HUES48 (cell line): ENCODE measurements around the gene CCDC88A.

Experiments
- H3K27ac ChIP-seq: one replicate; pipeline ENCODE4 v1.7.0; 2013; ENCODE audit warnings: low read depth, low read length, inconsistent platforms
- H3K27me3 ChIP-seq: 2 replicates; pipeline ENCODE4 v1.6.1; 2013; ENCODE audit warnings: mild to moderate bottlenecking, low read length; ENCODE audit not compliant: control insufficient read depth, insufficient read depth
- H3K36me3 ChIP-seq: 2 replicates; pipeline ENCODE4 v1.6.1; 2013; ENCODE audit warnings: low read length; ENCODE audit not compliant: control insufficient read depth, insufficient read depth
- H3K4me1 ChIP-seq: 2 replicates; pipeline ENCODE4 v1.6.1; 2013; ENCODE audit warnings: mild to moderate bottlenecking, low read length; ENCODE audit not compliant: control insufficient read depth, insufficient read depth
- H3K4me3 ChIP-seq: 2 replicates; pipeline ENCODE4 v1.5.1; 2013; ENCODE audit warnings: mild to moderate bottlenecking, low read depth, low read length
- H3K9ac ChIP-seq: 2 replicates; pipeline ENCODE4 v1.6.1; 2013; ENCODE audit warnings: mild to moderate bottlenecking, low read depth, low read length, moderate library complexity
- H3K9me3 ChIP-seq: 2 replicates; pipeline ENCODE4 v1.6.1; 2013; ENCODE audit warnings: low read length; ENCODE audit not compliant: control insufficient read depth, insufficient read depth

CCDC88A gene

DNA sequence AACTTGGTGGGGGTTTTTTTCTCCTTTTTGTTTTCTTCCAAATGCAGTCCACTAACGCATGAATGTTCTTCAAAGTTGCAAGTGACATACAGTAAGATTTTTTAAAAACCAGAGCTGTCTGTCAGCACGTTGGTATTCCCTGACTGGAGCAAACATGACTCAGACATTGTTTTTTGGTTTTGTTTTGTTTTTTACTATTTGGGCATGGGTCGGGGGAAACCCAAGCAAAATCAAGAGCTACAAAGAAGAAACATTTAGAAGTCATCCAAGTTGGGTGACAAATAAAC, 726 bp upstream of the CCDC88A start:
- Histone ChIP-seq H3K27ac (peak overlapping the region; percentile 46), H3K36me3 (no peaks in the 10 kb centered on the region), H3K9me3 (no peaks in the 10 kb centered on the region), H3K9ac (peak overlapping the region; percentile 21; the same call in 1 of the 2 replicates), H3K27me3 (no peaks in the 10 kb centered on the region), H3K4me3 (peak overlapping the region; percentile 67), H3K4me1 (peaks cover 17% of the 10 kb centered on the region)

DNA sequence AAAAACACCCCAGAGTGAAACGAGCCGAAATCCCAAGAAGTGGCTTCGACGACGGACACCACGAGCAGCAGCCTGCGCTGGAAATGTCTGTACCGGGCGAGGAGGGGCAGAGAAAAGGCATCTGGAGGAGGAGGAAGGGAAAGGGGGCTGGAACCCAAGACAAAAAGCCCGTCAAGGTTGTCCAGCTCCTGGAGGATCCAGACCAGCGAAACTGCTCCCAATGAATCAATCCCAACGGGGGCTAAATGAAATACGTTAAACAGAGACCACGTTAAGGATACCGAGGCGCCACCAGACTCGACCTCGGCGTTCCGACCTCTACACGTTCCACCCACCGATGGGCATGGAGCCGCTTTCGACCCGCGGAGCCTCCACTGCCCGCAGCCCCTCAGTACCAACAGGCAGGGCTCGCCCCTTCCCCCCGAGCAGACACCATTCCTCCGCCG, 400 bp downstream of the CCDC88A start:
- H3K9me3 ChIP-seq = no peaks in the 10 kb centered on the region
- H3K9ac ChIP-seq = peak overlapping the region; percentile 61
- peaks cover 17% of the 10 kb centered on the region for H3K4me1 ChIP-seq
- H3K27me3 ChIP-seq = no peaks in the 10 kb centered on the region
- H3K4me3 ChIP-seq = peak overlapping the region; percentile 91
- 0 out of 2 replicates have a peak, but pooled peaks cover 1% of the 10 kb centered on the region for H3K36me3 ChIP-seq
- H3K27ac ChIP-seq = peak overlapping the region; percentile 90

DNA sequence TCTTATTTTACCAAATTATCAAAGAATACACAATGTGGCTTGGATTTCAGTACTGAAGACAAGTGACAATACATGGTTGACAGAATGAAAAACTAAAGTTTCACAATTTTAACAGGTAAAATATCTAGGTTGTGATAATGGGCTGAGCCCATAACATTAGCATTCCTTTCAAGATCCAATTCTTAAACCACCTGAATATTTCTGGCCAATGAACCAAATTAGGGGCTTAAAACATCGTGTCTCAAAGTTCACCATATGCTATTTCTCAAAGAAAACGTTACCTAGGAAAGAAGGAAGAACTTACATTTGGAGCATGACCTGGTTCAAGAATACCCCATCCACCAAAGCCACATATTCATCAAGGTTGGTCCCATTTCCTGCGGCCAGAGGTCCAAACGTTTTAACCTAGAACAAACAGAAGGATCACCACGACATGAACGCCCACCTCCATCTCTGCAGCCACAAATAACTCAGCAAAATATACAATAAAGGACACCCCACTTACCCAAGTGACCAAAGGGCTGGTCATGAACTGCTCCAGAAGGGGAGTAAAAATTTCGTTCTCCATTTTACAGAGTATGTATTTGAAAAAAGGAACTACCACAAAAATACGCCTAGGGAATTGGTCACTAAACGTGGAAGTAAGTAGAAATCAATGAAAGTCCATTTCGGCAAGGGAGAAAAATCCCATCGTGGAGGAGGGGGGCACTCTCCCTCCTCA, 984 bp downstream of the CCDC88A start:
- H3K9me3 ChIP-seq = no peaks in the 10 kb centered on the region

DNA sequence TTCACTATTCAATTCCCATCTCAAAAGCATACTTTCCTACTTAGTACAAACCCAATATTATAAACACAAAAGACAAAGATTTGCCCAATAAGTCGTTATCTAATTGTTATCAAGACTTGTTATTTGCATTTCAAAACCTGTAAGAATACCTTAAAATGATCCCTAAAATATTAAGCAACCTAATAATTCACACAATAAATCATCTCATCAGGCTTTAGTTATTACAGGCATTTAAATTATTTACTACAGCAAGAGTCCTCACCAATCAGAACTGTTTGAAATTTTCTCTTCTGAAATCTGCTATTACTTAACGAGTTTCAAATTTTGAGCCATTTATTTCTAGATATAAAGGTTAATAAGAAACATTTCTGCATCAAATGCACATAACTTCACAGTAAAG, 1.6 kb downstream of the CCDC88A start:
- no peak overlapping the region for H3K27ac ChIP-seq
- peaks cover 9% of the 10 kb centered on the region; the same call in 1 of the 2 replicates for H3K36me3 ChIP-seq
- H3K4me3 ChIP-seq = peak overlapping the region; percentile 91
- peaks cover 17% of the 10 kb centered on the region for H3K4me1 ChIP-seq
- no peak overlapping the region for H3K9ac ChIP-seq
- no peaks in the 10 kb centered on the region for H3K9me3 ChIP-seq
- no peaks in the 10 kb centered on the region for H3K27me3 ChIP-seq

More for the DNA sequence above, 984 bp downstream of the CCDC88A start:
- H3K36me3 ChIP-seq = 0 out of 2 replicates have a peak, but pooled peaks cover 5% of the 10 kb centered on the region
- H3K27ac ChIP-seq = peak overlapping the region; percentile 90
- H3K4me1 ChIP-seq = peaks cover 17% of the 10 kb centered on the region
- H3K27me3 ChIP-seq = no peaks in the 10 kb centered on the region
- peak overlapping the region; percentile 61 for H3K9ac ChIP-seq
- H3K4me3 ChIP-seq = peak overlapping the region; percentile 91

DNA sequence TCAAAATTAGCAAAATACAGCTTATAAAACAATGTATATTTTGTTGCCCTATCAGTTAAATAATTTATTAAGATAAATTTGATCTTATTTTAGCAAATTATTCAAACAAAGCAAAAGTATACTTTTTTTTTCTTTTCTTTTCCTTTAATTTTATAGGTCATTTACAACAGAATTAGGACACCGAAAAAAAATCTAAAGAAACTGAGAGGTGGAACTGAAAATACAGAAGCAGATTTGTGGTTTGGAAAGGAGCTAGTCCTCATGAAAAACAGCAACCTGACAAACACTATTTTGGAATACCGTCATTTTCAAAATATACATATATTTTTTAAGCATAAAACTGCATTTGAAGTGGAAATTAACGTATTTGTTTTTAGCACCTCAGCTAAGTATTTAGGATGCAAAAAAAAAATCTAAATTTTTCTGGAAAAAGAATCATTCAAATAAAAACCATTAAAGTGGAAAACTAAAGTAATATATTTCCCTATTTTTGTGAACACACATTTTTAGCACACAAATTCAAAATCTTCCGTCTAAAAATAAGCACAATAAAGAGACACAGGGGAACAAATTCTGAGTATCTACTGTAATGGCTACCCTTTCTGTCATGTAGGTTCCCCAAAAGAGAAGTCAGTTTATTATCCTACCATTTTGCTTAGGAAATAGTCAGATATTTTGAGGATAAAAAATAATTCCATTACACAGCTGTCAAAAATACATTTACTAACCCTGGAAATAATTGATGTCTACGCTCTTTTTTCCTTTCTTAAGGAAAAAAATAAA, 2.7 kb downstream of the CCDC88A start:
- Histone ChIP-seq H3K4me3 (peak overlapping the region; percentile 91), H3K36me3 (peaks cover 10% of the 10 kb centered on the region), H3K4me1 (peaks cover 17% of the 10 kb centered on the region), H3K27ac (no peak overlapping the region), H3K9ac (no peak overlapping the region), H3K9me3 (no peaks in the 10 kb centered on the region), H3K27me3 (no peaks in the 10 kb centered on the region)

DNA sequence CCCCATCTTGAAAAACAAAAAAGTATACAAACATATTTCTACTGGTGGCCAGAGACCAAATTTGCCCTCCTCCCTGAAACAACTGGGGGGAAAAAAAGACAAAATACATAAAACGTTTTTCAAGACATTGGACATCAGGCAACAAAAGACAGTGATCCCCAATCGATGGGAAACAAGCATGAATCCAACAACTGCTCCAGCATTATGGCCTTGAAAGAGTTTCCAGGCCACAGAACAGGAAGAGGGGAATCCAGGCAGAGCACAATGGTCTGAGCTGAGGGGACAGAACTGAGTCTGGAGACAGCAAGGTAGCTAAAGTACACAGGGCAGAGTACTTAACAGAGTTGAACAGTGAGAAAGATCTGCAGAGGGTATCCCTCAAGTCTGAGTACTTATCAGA, 4.4 kb downstream of the CCDC88A start:
- no peak overlapping the region for H3K9ac ChIP-seq
- no peak overlapping the region for H3K4me3 ChIP-seq
- H3K36me3 ChIP-seq = peaks cover 15% of the 10 kb centered on the region
- no peaks in the 10 kb centered on the region for H3K9me3 ChIP-seq
- no peak overlapping the region for H3K27ac ChIP-seq
- peaks cover 13% of the 10 kb centered on the region for H3K4me1 ChIP-seq
- H3K27me3 ChIP-seq = no peaks in the 10 kb centered on the region

DNA sequence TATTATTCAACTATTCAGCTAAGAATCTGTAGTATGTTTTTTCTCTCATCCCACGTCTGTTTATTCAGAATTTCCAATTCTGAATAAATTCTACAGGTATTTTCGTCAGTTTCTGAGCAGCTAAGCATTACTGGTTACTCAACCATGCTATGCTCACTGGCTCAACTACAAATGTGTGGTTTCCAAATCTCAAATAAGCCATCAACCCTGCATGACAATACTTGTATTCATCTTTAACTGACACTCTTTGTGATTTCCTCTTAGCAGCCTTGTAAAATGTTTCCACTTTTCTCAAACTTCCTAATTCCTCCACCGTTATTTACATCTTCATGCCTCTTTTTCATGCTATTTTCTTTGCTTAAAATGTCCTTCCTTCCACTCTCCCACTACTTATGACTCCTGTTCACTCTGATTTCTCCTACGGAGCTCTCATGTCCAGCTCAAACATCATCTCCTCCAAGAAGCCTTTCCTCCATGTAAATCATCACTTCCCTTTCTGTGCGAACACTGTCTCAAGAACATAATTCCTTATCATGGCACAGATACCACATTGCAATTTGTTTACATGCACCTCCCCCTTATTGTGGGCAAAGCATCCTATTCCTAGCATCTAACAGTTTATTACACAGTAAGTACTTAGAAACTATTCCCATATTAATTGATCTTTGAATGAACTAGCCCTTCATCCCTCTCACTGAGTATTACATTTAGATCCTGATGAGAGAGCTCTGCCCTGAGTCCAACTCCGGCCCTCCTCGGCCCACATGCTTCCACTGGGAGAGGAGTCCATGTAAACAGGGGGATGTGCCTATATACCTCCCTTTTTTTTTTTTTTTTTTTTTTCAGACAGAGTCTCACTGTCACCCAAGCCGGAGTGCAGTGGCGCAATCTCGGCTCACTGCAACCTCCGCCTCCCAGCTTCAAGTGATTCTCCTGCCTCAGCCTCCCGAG, 10.5 kb downstream of the CCDC88A start:
- Histone ChIP-seq H3K4me1 (peaks cover 11% of the 10 kb centered on the region), H3K36me3 (peaks cover 27% of the 10 kb centered on the region), H3K27me3 (no peaks in the 10 kb centered on the region), H3K9ac (no peak overlapping the region), H3K27ac (peak overlapping the region; percentile 51), H3K4me3 (peak overlapping the region; percentile 25), H3K9me3 (no peaks in the 10 kb centered on the region)

DNA sequence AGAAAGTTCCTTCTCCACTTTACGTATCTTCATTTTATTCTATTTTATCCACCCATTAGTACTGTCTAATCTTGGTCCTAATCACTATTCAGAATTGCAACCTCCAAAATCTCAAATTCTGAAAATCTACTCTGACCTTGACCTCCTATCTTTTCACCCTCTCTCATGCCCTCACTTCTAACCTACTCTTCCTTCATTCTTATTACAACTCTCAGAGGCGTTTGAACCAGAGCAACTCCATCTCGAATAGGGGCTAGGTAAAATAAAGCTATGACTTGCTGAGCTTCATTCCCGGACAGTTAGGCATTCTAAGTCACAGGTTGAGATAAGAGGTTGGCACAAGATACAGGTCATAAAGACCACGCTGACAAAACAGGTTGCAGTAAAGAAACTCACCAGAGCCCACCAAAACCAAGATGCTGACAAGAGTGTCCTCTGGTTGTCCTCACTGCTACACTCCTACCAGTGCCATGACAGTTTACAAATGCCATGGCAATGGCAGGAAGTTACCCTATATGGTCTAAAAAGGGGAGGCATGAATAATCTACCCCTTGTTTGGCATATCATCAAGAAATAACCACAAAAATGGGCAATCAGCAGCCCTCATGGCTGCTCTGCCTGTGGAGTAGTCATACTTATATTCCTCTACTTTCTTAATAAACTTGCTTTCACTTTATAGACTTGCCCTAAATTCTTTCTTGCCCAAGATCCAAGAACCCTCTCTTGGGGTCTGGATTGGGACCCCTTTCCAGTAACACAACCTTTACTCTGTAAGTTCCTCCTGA, 11.4 kb downstream of the CCDC88A start:
- Histone ChIP-seq H3K4me3 (no peak overlapping the region; the same call in 1 of the 2 replicates), H3K27me3 (no peaks in the 10 kb centered on the region), H3K36me3 (peaks cover 25% of the 10 kb centered on the region; the same call in 1 of the 2 replicates), H3K27ac (peak overlapping the region; percentile 43), H3K9ac (no peak overlapping the region), H3K4me1 (peaks cover 11% of the 10 kb centered on the region), H3K9me3 (no peaks in the 10 kb centered on the region)

DNA sequence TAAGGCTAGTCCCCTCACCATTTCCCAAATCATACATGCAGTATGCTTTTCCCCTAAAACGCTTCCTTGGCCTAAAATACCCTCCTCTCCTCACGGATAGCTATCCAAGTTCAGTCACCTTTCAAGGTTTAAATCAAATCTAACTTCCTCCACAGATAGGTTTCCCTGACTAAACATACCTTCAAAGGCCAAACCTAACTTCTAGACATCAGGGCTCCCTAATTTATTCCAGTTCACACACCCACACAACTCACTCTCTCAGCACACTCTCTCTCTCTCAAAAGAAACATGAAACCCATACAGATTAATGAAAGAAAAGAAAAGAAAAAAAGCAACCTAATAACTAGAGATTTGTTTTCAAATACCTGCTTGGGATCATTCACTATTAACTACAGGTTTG, 14.5 kb downstream of the CCDC88A start:
- Histone ChIP-seq H3K36me3 (peaks cover 24% of the 10 kb centered on the region), H3K9me3 (no peaks in the 10 kb centered on the region), H3K27me3 (no peaks in the 10 kb centered on the region)

More for the DNA sequence above, 14.5 kb downstream of the CCDC88A start:
- H3K9ac ChIP-seq = no peak overlapping the region
- H3K4me3 ChIP-seq = no peak overlapping the region
- H3K4me1 ChIP-seq = peaks cover 11% of the 10 kb centered on the region
- no peak overlapping the region for H3K27ac ChIP-seq
